Measurements from ENCODE around the gene IMMT.

IMMT gene

DNA sequence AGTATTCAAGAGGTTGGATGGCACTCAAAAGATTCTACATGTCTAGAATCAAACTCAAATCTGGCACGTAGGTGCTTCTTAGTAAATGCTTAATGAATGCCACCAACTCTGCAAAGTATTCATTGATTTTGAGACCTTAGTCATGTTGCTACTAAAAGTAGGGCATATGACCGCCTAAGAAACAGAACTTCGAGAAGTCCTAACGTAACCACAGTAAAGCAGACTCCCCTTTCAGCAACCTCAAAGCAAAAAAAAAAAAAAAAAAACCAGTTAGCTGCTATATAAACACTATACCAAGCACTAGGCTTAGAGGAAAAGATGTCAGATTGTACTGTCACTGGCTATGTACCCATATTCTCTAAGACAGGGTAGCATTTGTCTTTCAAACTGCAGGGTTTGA, 55.3 kb downstream of the IMMT start:
- no peak for DNase-seq

DNA sequence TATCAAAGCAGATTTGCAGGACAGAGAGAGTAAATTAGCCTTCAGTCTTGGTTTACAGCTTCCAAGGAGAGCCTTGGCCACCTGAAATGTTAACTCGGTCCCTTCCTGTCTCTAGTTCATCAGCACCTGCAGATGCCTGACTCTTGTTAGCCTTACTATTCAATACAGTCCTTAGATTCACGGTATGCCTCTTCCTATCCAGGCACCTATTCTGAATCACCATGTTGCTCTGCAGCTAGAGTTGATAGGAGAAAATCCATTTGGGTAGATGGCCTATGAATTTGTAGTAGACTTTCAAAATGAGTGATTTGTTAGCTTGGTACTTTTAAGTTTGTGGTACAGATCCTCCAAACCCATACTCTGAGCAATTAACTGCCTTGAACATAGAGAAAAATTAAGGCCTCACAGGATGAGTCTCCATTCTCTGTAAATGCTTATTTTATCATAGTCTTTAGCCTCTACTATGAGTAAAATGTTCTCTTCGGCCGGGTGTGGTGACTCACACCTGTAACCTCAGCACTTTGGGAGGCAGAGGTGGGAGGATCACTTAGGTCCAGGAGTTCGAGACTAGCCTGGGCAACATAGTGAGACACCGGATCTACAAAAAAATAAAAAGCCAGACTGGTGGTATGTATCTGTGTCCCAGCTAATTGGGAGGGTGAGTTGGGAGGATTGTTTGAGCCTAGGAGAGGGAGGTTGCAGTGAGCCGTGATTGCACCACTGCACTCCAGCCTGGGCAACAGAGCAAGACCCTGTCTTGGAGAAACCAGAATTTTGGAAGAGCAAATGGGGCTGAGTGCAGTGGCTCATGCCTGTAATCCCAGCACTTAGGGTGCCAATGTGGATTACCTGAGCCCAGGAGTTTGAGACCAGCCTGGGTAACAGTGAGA, 56.3 kb downstream of the IMMT start:
- DNase-seq = no peak

DNA sequence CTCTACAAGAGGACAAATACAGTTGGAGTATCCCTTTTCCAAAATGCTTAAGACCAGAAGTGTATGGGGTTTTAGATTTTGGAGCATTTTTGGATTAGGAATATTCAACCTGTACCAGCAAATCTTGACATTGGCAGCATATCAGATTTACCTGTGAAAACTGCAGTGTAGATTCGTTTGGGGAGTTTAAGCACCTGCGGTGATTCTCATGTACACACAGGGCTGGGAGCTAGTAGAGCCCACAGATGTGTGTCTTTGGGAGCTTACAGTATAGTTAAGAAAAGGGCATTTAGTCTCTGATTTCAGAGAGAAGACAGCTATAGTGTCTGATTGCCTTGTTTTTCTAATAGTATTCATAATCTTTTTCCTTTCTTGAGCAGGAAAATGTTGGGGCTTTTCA, 59.1 kb downstream of the IMMT start:
- DNase-seq = no peak

DNA sequence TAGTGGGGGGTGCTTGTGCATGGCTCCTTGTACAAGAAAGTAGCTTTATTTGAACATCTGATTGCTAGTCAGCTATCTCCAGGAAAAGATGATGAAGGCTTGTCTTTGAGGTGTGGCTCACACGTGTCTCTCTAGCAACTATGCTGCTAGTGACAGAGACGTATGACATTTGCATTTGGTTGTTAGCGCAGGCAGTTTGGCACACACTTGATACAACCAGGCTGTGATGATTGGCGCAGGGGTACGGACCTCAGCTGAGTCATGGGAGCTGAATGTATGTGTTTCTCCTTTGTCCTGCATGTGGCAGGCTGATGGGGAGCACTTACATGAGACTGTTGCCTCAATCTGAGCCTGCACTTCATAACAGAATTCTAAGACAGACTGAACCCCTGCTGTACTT, 59.6 kb downstream of the IMMT start:
- no peak for DNase-seq

DNA sequence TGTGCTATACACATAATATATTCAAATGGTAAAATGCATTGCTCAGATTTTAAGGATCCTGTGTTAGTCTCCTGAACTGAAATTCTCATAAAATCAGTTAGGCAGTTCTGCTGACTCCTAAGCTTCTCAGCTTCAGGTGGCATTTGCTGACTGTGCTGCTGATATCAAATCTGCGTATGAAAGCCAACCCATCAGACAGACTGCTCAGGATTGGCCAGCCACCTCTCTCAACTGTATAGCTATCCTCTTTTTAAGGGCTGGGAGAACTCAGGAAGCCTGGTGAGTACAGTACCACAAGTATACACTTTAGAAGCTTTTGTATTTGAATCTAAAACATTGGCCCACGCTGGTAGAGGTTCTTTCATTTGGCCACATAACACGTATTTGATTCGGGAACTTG, 60.6 kb downstream of the IMMT start:
- no peak for DNase-seq

DNA sequence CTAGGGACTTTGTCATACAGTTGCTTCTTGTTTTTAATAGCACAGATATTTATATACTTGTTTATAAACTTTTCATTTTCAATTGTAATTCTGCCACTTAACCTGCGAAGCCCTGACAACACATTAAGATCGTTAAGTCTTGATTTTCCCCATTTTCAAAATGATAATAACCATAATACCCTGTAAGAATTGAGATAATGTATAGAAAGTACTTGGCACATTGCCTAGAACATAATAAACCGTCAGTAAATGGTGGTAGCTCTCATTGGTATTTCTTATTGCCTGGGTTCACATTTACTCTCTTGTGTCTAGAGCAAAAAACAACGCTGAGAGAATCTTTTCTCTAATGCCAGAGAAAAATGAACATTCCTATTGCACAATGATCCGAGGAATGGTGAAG, 70.6 kb downstream of the IMMT start:
- DNase-seq = no peak

DNA sequence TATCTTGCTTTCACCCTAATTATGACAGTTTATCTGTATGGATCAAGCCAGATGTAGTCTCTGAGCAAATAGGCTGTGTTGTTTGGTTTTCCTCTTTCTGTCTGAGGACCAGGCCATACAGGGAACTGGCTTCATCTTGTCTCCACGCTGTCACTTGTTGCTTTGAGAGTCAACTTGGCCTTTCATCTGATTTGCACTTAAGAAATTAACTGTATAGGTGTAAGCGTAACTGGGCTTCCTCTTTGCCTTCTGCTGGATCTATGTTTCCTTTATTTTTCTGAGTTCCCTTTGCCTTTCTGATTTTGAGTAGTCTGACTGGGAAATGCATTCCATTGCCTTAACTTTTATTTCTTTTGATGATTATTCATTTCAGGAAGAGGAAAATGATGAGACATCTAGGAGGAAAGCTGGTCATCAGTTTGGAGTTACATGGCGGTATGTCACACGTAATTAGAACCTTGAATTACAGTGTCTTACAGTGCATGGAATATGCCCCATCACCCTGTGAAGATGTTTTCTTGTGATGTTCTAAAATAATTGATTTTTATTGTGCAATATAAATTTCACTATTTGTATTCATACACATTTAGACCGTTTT, 71.8 kb downstream of the IMMT start:
- DNase-seq = no peak

DNA sequence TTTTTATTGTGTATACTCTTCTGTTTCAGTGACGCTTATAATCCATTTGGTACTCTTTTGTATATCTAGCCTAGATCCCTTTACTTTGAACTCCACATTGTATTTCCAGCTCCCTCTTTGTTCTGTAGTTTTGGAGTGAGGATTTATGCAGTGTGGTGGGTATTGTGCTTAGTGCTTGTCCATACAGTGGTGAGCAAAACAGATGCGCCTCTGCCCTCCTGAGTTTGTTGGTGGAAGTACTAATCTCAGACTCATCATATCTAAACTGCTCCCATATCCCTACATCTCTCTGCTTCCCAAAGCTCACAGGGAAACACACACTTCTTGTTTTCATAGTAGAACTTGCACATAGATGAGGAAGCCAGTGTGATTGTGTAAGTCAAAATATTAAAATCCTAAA, 77.1 kb downstream of the IMMT start:
- DNase-seq = no peak

DNA sequence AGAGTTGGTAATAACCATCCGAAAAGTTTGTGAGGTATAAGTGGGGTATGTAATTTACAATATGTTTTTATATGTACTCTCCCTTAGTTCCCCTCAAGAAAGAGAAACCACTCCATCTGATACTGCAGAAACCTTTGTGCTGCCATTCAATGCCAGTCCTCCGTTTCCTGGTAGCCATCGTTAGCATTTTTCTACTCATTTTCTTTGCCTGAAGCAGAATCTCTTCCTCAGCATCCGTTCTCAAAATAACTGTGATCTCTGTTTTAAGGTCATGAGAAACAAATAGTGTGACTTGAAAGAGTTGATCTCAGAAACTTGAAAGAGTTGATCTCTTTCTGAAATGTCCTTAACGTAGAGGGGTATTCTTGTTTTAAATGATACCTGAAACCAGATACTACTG, 88.2 kb downstream of the IMMT start:
- no peak for DNase-seq

DNA sequence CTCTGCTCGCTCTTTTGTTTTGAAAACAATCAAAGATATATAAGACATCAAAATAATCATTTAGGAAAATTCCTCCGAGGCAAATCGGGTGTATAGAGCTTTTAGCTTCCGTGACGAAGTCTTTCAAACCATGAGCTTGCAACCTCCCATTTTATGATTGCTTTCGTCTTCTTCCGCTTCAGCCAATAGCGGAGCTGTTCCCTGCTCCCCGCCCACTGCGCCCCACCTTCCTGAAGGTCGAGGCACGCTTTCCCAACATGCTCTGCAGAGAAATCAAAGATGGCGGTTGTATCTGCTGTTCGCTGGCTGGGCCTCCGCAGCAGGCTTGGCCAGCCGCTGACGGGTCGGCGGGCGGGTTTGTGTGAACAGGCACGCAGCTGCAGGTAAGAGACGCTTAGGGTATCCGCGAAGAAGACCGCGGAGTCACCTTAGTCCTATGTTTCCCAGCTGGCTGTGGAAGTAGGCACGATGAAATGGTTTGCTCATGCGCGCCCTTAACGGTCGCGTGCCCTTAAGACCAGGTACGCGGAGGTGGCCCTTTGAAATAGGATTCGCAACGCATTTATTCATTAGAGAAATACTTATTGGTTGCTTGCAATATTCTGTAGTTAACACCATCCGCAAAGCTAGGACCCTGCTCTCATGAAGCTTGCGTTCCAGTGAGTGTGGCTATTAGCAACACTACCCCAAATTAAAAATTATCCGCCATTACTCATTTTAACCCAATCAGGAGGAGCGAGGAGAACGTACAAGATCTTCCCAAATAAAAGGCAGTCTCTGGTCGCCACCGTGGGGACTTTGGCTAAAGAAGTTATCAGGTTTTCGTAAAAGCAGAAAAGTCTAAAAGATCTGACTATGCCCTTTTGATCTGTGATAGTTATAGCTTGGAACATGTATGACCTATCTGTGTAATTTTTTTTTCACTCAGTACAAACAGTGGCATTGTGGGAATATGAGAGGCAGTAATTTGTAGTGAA, 89.0 kb downstream of the IMMT start, which contains the start of gene PTCD3:
Gene PTCD3 (plus strand): TSS at position 267 of the 977 bp plus-strand sequence. CDS start 13 bp downstream, at position 280.
- peak; percentile 90 for DNase-seq

DNA sequence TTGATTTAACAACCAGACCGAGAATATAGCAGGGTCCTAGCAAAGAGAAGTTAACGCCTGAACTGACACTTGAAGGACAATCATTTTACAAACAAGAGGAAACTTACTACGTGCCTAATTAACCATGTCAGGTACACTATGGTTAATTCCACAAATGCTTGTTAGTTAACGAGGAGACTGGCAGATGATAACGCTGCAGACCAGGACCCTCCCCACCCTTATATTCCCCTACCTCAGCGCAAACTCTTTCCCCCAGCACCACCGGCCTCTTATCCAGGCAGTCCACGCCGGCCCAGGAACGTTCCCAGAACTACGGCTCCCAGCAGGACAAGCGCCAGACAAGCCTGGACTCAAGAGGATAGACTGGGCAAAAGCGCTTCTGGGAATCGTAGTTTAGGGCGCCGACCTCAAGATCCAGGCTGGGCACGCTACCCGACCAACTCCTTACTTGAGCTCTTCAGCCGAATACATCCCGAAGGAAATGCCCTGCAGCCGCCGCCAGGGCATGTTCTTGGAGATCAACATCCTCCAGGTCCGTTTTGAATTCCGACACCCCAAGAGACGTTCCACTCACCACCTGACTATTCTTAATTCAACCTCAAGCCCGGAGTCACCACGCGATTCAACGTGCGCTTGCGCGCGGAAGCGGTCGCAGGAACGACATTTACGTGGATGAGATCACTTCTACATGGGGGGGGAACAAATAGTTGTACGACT, 89.9 kb downstream of the IMMT start, which contains the start of gene POLR1A:
Gene POLR1A (minus strand): TSS at position 635 of the 717 bp plus-strand sequence. CDS start 110 bp downstream, at position 525.
- peak; percentile 77 for DNase-seq

DNA sequence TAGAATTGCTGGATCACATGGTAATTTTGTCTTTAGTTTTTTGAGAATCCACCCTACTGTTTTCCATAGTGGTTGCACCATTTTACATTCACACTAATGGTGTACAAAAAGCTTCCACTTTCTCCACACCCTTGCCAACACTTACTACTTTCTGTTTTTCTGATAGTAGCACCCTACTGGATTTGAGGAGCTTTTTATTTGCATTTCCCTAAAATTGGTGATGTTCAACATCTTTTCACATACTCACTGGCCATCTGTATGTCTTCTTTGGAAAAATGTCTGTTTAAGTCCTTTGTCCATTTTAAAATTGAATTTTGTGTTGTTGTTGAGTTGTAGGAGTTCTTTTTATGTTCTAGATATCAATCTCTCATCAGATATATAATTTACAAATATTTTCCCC, 93.1 kb downstream of the IMMT start:
- DNase-seq = no peak

DNA sequence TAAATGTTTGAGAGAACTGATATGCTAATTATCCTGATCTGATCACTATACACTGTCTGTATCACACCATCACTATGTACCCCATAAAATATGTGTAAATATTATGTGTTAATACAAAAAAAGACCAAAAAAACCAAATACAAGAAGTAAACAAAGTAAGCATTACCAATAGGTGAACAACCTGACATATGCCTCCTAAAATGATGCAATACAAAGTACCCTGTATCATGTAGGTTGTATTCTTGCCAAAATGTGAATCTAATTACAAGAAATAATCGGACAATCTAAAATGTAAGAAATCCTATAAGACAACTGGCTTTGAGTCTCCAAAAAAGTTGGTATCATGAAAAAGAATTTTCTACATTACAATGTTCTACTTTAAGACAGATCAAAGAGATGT, 97.3 kb downstream of the IMMT start:
- DNase-seq = no peak

DNA sequence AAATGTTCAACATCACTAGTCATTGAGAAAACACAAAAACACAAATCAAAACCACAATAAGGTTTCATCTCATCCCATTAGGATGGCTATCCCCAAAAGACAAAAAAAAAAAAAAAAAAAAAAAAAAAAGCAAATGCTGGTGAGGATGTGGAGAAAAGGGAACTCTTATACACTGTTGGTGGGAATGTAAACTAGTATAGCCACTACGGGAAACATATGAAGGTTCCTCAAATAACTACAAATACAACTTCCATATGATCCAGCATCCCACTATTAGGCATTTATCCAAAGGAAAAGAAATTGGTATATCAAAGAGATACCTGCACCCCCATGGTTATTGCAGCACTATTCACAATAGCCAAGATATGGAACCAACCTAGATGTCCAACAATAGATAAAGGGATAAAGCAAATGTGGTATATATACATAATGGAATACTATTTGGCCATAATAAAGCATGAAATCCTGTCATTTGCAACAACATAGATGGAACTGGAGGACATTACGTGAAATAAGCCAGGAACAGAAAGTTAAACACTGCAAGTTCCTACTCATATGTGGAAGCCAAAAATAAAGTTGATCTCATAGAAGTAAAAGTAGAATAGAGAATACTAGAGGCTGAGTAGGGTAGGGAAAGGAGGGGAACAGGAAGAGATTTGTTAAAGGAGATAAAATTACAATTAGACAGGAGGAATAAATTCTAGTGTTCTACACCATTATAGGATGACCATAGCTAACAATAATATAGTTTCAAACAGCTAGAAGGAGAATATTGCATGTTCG, 98.0 kb downstream of the IMMT start:
- no peak for DNase-seq

DNA sequence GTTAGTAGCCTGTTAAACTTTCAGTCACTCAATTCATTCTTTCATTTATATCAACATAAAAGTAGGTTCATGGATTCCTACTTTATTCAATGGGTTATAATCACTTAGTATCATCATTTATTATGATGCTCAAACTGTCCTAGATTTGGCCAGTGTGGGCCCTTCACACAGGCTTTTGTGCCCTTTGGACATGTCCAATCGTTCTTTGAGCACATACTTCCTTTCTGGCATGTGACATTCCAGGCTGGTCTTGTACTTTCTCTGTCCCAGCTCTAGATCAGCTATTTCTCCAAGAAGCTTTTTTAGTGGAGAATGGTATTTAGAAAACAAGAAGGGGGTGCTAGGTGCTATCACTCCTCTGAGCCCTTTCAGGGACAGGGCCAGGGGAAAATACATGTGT, 101.0 kb downstream of the IMMT start:
- DNase-seq = no peak

Data from activated CD4-positive, CD25-positive, alpha-beta regulatory T cell treated with anti-CD3 and anti-CD28 coated beads, Interleukin-2, amount 50 U/mL, for 72 hours (primary cell).